Measurements from ENCODE around the gene BEST3.

- TF ChIP-seq CTCF (IDR thresholded peaks at IDR 0.05) (no peak), POLR2A (IDR thresholded peaks at IDR 0.05) (no peak)
Measured at GRCh38 chr12:69682110-69682755, 16.9 kb downstream of the BEST3 start.
